Spinal cord (tissue), 10 donors: ENCODE measurements around the gene CEP170B. TPM values are rescaled to one million over a fixed set of nuclear protein-coding genes. Genes with fewer than 3 reads are reported as not detected.
"Not testable (repeated sequence)": the region's sequence is repeated elsewhere in the genome, so short reads cannot be mapped to it uniquely, and the experiment has no call there.

Experiments used
- DNase-seq, 6 donors: peaks; one replicate each; pipeline versions ENCODE4 v3.0.0 to v3.0.0-alpha.2; 2013 to 2015; ENCODE audit warnings: low spot score in 6 of 6, low read depth in 4 of 6
- H3K27ac ChIP-seq: one replicate; pipeline ENCODE4 v1.5.1; 2013; ENCODE audit warnings: low read depth, low read length, control low read depth
- H3K27me3 ChIP-seq: one replicate; pipeline ENCODE4 v1.6.1; 2013; ENCODE audit warnings: low read length; ENCODE audit not compliant: control insufficient read depth, insufficient read depth
- H3K36me3 ChIP-seq: one replicate; pipeline ENCODE4 v1.6.1; 2013; ENCODE audit warnings: low read length; ENCODE audit not compliant: control insufficient read depth, insufficient read depth
- H3K4me1 ChIP-seq: one replicate; pipeline ENCODE4 v1.6.1; 2013; ENCODE audit warnings: low read length; ENCODE audit not compliant: control insufficient read depth, insufficient read depth
- H3K4me3 ChIP-seq: one replicate; pipeline ENCODE4 v1.5.1; 2013; ENCODE audit warnings: low read depth, low read length, control low read depth
- H3K9me3 ChIP-seq: one replicate; pipeline ENCODE4 v1.6.1; 2013; ENCODE audit warnings: low read length; ENCODE audit not compliant: control insufficient read depth, insufficient read depth
- WGBS: methylation state at CpG from one replicate; pipeline ENCODE4 v1.1.5; 2013; ENCODE audit warnings: missing lambda C conversion rate; ENCODE audit not compliant: insufficient coverage; 5-methylcytosine and 5-hydroxymethylcytosine counted together
- polyA plus RNA-seq, 2 donors: library from polyadenylated mRNA; unstranded; fragments of 120-200 nt; gene quantifications; one replicate each; pipeline ENCODE4 v1.2.1, GENCODE V29; 2013; ENCODE audit not compliant: insufficient read length in 2 of 2
- total RNA-seq, 2 donors: library from RNA; depleted of rRNA in 1 of 2; stranded (reverse); fragments of 120-200 nt in 1 of 2; fragments of >200 nt in 1 of 2; gene quantifications; one replicate each; pipeline versions ENCODE4 v1.2.3 to v1.2.4, GENCODE V29; 2013 to 2014
- donor health status: healthy.

CEP170B gene
- total and polyA plus RNA-seq, 4 donors = 11.0 to 41.4 (median 28.0) TPM

DNA sequence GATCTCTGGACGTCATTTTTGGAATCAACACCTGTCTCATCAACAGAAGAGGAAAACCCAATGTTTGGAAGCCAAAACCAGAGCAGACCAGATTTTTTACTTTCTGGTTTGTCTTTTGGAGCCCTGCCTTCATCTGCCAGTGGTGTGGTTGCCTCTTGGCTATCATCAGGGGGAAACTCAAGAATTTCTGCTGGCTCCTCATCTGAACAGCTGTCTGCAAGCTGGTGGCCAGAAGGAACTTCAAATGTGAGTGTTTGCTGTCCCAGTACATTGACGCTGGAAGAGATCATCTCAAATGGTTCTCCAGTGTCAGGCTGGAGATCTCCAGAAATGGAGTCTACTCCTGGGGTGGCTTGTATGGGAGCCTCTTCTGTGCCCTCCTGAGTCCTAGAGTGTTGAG is 73.4 kb downstream of the CEP170B start:
- Histone ChIP-seq H3K4me1 (peaks cover 12% of the 10 kb centered on the region), H3K27me3 (no peaks in the 10 kb centered on the region), H3K27ac (no peak overlapping the region), H3K4me3 (no peak overlapping the region), H3K9me3 (no peaks in the 10 kb centered on the region), H3K36me3 (peaks cover 19% of the 10 kb centered on the region)
- DNase-seq = no peak
- WGBS = 93% methylated on average over 2 of the region's 2 CpGs

DNA sequence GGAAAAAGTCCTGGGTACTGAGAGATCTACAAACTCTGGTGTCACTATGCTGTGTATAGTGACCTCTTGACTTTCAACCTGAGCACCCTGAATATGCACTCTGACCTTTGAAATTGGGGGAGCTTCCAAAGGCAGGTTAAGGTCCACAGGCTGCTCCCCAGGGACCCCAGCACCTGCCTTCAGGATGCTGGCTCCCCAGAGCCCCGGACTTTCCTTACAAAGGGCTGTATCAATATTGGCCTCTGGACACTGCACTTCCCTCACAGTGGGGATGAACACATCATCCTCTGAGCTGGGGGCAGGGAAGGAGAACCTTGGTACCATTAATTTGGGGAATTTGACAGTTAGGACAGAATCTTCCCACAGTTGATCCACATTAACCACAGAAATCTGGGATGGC is 73.9 kb downstream of the CEP170B start:
- peaks cover 12% of the 10 kb centered on the region for H3K4me1 ChIP-seq
- H3K9me3 ChIP-seq = no peaks in the 10 kb centered on the region
- no peak overlapping the region for H3K27ac ChIP-seq
- no CpG with 5 or more reads among the region's 1 CpG for WGBS
- H3K27me3 ChIP-seq = no peaks in the 10 kb centered on the region
- H3K36me3 ChIP-seq = peaks cover 21% of the 10 kb centered on the region
- H3K4me3 ChIP-seq = no peak overlapping the region
- no peak for DNase-seq

DNA sequence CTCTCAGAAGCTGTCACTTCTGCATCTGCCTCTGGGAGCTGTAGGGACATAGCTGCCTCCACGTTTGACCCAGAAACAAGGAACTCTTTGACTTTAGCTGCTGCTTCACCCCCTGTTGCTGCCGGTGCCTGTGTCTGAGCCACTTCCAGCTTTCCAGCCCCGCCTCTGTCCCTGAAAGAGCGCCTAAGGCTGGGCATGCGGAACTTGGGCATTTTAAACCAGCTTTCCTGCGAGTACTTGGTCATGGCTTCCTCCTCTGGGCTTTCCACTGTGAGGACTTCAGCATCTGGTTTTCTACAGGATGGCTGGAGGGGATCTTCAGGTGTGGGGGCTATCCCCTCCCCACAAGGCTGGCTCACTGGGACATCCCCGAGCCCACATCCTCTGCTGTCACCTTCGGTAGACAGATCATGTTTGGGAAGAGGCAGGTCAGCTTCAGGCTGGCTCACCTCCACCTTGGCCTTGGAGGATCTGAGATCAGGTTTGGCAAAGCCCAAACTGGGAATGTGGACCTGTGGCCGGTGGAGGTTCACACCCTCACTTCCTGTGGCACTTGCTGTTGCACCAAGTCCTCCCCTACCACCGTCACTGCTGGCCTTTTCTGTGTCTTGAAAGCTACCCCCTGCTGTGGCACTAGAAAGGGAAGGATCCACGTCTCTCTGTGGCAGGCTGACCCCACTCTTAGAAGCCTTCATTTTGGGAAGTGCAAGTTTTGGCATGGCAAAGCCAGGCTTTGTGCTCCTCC is 74.8 kb downstream of the CEP170B start:
- no peak overlapping the region for H3K4me3 ChIP-seq
- no peaks in the 10 kb centered on the region for H3K9me3 ChIP-seq
- DNase-seq = no peak
- peaks cover 7% of the 10 kb centered on the region for H3K4me1 ChIP-seq
- H3K27ac ChIP-seq = no peak overlapping the region
- no peaks in the 10 kb centered on the region for H3K27me3 ChIP-seq
- WGBS = 44% methylated on average over 9 of the region's 11 CpGs
- H3K36me3 ChIP-seq = peaks cover 22% of the 10 kb centered on the region

DNA sequence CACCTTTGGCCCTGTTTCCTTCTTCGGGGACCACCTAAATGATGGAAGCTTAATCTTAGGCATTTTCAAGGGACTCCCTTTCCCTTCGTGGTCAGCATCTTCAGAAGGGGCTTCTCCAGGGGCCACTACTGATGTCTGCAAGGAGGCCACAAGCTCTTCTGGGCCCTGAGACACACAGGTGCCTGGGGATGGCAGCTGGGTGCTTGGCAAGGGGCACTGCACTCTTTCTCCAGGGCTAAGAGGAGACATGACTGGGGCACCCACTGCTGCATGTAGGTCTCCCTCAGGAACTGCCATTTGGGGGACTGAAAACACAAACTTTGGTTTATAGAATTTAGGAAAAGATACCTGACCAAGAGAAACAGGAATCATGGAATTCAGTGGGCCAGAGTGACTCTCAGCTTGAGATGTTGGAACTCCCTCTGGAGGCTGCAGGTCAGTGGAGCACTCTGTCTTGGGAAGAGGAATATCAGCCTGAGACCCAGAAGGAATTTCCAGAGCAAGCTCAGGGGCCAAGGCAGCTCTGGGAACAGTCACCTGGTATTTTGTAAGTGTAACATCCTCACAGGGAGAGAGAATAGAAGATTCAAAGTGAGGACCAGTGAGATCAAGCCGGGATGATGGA is 75.6 kb downstream of the CEP170B start:
- H3K4me1 ChIP-seq = peaks cover 6% of the 10 kb centered on the region
- H3K27ac ChIP-seq = no peak overlapping the region
- H3K4me3 ChIP-seq = no peak overlapping the region
- H3K36me3 ChIP-seq = peaks cover 26% of the 10 kb centered on the region
- H3K27me3 ChIP-seq = no peaks in the 10 kb centered on the region
- H3K9me3 ChIP-seq = no peaks in the 10 kb centered on the region
- 78% methylated on average over 3 of the region's 3 CpGs for WGBS
- no peak for DNase-seq

DNA sequence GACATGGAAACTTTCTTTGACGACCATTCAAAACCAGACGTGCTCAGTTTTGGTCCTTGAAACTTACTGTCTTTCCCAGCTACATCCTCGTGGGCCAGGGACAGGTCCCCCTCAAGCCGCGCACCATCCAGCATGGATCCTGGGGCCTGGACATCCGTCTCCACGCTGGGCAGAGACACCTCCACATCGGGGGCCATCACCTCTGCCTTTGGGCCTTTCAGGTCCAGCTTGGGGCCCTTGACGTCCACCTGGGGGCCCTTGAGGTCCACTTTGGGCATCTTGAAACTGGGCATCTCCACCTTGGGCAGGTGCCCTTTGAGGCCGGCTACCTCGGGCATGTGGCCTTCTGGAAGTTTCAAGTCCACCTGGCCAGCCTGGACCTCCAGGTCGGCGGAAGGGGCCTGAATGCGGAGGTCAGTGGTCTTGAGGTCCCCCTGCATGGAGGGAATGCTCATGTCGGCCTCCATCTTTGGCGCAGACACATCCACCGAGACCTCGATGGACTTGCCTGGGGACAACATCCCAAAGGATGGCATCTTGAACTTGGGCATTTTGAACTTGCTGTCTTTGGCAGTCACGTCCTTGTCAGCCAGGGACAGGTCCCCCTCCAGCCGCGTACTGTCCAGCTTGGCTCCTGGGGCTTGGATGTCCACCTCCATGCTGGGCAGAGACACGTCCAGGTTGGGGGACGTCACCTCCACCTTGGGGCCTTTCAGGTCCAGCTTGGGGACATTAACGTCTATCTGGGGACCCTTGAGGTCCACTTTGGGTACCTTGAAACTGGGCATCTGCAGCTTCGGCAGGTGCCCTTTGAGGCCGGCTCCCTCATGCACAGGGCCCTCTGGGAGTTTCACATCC is 76.7 kb downstream of the CEP170B start:
- DNase-seq = no peak
- peaks cover 30% of the 10 kb centered on the region for H3K36me3 ChIP-seq
- peaks cover 6% of the 10 kb centered on the region for H3K4me1 ChIP-seq
- no peak overlapping the region for H3K4me3 ChIP-seq
- no peaks in the 10 kb centered on the region for H3K9me3 ChIP-seq
- no peaks in the 10 kb centered on the region for H3K27me3 ChIP-seq
- 94% methylated on average over 26 of the region's 26 CpGs for whole genome bisulfite sequencing
- no peak overlapping the region for H3K27ac ChIP-seq

DNA sequence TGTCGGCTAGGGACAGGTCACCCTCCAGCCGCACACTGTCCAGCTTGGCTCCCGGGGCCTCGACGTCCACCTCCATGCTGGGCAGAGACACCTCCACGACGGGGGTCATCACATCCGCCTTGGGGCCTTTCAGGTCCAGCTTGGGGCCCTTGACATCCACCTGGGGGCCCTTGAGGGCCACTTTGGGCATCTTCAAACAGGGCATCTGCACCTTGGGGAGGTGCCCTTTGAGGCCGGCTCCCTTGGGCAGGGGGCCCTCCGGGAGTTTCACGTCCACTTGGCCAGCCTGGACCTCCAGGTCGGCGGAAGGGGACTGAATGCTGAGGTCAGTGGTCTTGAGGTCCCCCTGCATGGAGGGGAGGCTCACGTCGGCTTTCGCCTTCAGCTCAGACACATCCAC is 77.5 kb downstream of the CEP170B start:
- Histone ChIP-seq H3K27ac (no peak overlapping the region), H3K27me3 (no peaks in the 10 kb centered on the region), H3K9me3 (no peaks in the 10 kb centered on the region), H3K4me3 (no peak overlapping the region), H3K36me3 (peaks cover 34% of the 10 kb centered on the region), H3K4me1 (peaks cover 6% of the 10 kb centered on the region)
- no peak for DNase-seq
- WGBS = 95% methylated on average over 15 of the region's 16 CpGs

DNA sequence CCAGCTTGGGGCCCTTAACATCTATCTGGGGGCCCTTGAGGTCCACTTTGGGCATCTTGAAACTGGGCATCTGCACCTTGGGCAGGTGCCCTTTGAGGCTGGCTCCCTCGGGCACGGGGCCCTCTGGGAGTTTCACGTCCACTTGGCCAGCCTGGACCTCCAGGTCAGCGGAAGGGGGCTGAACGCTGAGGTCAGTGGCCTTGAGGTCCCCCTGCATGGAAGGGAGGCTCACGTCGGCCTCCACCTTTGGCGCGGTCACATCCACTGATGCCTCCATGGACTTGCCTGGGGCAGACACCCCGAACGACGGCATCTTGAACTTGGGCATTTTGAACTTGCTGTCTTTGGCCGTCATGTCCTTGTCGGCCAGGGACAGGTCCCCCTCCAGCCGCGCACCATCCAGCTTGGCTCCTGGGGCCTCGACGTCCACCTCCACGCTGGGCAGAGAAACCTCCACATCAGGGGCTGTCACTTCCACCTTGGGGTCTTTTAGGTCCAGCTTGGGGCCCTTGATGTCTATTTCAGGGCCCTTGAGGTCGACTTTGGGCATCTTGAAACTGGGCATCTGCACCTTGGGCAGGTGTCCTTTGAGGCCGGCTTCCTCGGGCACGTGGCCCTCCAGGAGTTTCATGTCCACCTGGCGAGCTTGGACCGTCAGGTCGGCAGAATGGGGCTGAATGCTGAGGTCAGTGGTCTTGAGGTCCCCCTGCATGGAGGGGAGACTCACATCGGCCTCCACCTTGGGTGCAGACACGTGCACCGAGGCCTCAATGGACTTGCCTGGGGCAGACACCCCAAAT is 78.3 kb downstream of the CEP170B start:
- WGBS = 94% methylated on average over 29 of the region's 29 CpGs
- not testable (repeated sequence) for H3K9me3 ChIP-seq, H3K27me3 ChIP-seq

DNA sequence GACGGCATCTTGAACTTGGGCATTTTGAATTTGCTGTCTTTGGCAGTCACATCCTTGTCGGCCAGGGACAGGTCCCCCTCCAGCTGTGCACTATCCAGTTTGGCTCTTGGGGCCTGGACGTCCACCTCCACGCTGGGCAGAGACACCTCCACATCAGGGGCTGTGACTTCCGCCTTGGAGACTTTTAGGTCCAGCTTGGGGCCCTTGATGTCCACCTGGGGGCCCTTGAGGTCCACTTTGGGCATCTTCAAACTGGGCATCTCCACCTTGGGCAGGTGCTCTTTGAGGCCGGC is 78.9 kb downstream of the CEP170B start:
- WGBS = 89% methylated on average over 6 of the region's 6 CpGs
- H3K36me3 ChIP-seq = peaks cover 34% of the 10 kb centered on the region
- not testable (repeated sequence) for H3K4me3 ChIP-seq, H3K27ac ChIP-seq, DNase-seq, H3K4me1 ChIP-seq, H3K9me3 ChIP-seq, H3K27me3 ChIP-seq

More for the DNA sequence above, 78.3 kb downstream of the CEP170B start:
- not testable (repeated sequence) for H3K4me1 ChIP-seq, H3K4me3 ChIP-seq, H3K27ac ChIP-seq, DNase-seq
- peaks cover 34% of the 10 kb centered on the region for H3K36me3 ChIP-seq

DNA sequence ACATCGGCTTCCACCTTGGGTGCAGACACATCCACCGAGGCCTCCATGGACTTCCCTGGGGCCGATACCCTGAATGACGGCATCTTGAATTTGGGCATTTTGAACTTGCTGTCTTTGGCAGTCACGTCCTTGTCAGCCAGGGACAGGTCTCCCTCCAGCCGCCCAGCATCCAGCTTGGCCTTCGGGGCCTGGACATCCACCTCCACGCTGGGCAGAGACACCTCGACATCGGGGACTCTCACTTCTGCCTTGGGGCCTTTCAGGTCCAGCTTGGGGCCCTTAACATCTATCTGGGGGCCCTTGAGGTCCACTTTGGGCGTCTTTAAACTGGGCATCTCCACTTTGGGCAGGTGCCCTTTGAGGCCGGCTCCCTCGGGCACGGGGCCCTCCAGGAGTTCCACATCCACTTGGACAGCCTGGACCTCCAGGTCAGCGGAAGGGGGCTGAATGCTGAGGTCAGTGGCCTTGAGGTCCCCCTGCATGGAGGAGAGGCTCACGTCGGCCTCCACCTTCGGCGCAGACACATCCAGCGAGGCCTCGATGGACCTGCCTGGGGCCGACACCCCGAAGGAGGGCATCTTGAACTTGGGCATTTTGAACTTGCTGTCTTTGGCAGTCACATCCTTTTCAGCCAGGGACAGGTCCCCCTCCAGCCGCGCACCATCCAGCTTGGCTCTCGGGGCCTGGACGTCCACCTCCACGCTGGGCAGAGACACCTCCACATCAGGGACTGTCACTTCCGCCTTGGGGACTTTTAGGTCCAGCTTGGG is 79.6 kb downstream of the CEP170B start:
- not testable (repeated sequence) for H3K27me3 ChIP-seq, H3K27ac ChIP-seq, H3K4me1 ChIP-seq, H3K9me3 ChIP-seq, DNase-seq, H3K4me3 ChIP-seq
- 94% methylated on average over 27 of the region's 29 CpGs for WGBS
- H3K36me3 ChIP-seq = peaks cover 32% of the 10 kb centered on the region
